DND-41 (cell line): ENCODE data around the gene TRIP4.
"Not testable (repeated sequence)": the region's sequence is repeated elsewhere in the genome, so short reads cannot be mapped to it uniquely, and the experiment has no call there.

ENCODE experiments used
- ATAC-seq: fragments of 200-7000 bp; cut with Tn5 transposase; 3 replicates; pipeline ENCODE4 v1.9.1; 2021; ENCODE audit warnings: low read depth; ENCODE audit not compliant: insufficient read depth
- DNase-seq: peaks from one replicate; pipeline ENCODE4 v3.0.0-alpha.2; 2020
- H2AFZ ChIP-seq: 2 replicates; pipeline ENCODE4 v1.6.0; 2012; ENCODE audit warnings: low read depth, low read length
- H3K27ac ChIP-seq: 2 replicates; pipeline ENCODE4 v1.5.1; 2012; ENCODE audit warnings: low read length, inconsistent platforms
- H3K27me3 ChIP-seq: fragments of 200-600 bp; sonication (generic); 2 replicates; pipeline ENCODE4 v1.6.0; 2012; ENCODE audit warnings: low read length, mild to moderate bottlenecking, inconsistent platforms; ENCODE audit not compliant: insufficient read depth, poor library complexity
- H3K36me3 ChIP-seq: 2 replicates; pipeline ENCODE4 v1.5.1; 2012; ENCODE audit warnings: low read length, inconsistent platforms; ENCODE audit not compliant: insufficient read depth
- H3K4me1 ChIP-seq: 2 replicates; pipeline ENCODE4 v1.5.1; 2012; ENCODE audit warnings: mild to moderate bottlenecking, low read length; ENCODE audit not compliant: insufficient read depth
- H3K4me2 ChIP-seq: 2 replicates; pipeline ENCODE4 v1.6.0; 2012; ENCODE audit warnings: mild to moderate bottlenecking, moderate library complexity, low read length, inconsistent platforms; ENCODE audit not compliant: insufficient read depth
- H3K4me3 ChIP-seq, 2 experiments: fragments of 200-600 bp in 1 of 2; shearing (Covaris generic) in 1 of 2; 2 replicates each; pipeline ENCODE4 v1.5.1; 2012 to 2016; ENCODE audit warnings: inconsistent platforms in 2 of 2, low read length in 2 of 2, mild to moderate bottlenecking in 2 of 2, low read depth in 1 of 2, moderate library complexity in 1 of 2
- H3K79me2 ChIP-seq: 2 replicates; pipeline ENCODE4 v1.6.0; 2012; ENCODE audit warnings: low read length, inconsistent platforms; ENCODE audit not compliant: insufficient read depth
- H3K9ac ChIP-seq: 2 replicates; pipeline ENCODE4 v1.6.0; 2012; ENCODE audit warnings: low read depth, mild to moderate bottlenecking, inconsistent platforms, low read length, moderate library complexity
- H3K9me3 ChIP-seq: 2 replicates; pipeline ENCODE4 v1.5.1; 2012; ENCODE audit warnings: low read length, moderate library complexity, mild to moderate bottlenecking, inconsistent platforms; ENCODE audit not compliant: insufficient read depth, severe bottlenecking
- H4K20me1 ChIP-seq: 2 replicates; pipeline ENCODE4 v1.6.0; 2012; ENCODE audit warnings: low read length; ENCODE audit not compliant: insufficient read depth
- EZH2 ChIP-seq: IDR thresholded peaks from 3 replicates; pipeline ENCODE4 v1.6.1; 2012; ENCODE audit warnings: borderline replicate concordance, low read depth, mild to moderate bottlenecking, moderate library complexity, low read length, inconsistent platforms; ENCODE audit not compliant: severe bottlenecking
- TF ChIP-seq, protein P1 (sequence below): IDR thresholded peaks from 2 replicates; pipeline ENCODE4 v1.5.1; 2012; ENCODE audit warnings: borderline replicate concordance, low read length, moderate library complexity, mild to moderate bottlenecking; ENCODE audit not compliant: poor library complexity, severe bottlenecking; ENCODE audit errors: extremely low read depth

Gene TRIP4

DNA sequence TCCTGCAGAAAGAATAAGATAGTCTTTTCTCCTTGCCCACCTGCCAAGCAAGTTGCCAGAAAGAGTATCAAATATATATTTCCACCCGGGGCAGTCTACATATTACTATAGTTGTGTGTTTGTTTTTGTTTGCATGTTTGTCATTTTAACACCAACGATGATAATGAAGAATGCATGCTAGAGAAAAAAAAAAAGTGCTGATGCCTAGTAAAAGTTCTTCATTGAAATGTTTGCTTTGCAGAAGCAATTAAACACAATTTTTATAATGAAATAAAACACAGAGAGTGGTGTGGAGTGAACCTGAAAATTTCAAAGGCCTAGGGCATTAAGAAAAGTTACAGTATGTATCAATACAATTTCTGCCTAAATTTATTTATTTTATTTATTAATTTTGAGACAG is 3.9 kb upstream of the TRIP4 start:
- no peak for TF ChIP-seq EZH2
- TF ChIP-seq, protein P1, sequence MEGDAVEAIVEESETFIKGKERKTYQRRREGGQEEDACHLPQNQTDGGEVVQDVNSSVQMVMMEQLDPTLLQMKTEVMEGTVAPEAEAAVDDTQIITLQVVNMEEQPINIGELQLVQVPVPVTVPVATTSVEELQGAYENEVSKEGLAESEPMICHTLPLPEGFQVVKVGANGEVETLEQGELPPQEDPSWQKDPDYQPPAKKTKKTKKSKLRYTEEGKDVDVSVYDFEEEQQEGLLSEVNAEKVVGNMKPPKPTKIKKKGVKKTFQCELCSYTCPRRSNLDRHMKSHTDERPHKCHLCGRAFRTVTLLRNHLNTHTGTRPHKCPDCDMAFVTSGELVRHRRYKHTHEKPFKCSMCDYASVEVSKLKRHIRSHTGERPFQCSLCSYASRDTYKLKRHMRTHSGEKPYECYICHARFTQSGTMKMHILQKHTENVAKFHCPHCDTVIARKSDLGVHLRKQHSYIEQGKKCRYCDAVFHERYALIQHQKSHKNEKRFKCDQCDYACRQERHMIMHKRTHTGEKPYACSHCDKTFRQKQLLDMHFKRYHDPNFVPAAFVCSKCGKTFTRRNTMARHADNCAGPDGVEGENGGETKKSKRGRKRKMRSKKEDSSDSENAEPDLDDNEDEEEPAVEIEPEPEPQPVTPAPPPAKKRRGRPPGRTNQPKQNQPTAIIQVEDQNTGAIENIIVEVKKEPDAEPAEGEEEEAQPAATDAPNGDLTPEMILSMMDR: no peak
- Histone ChIP-seq H3K36me3 (peaks cover 5% of the 10 kb centered on the region), H3K27me3 (no peaks in the 10 kb centered on the region), H3K4me1 (peaks cover 40% of the 10 kb centered on the region), H2AFZ (no peak overlapping the region), H3K4me2 (no peak overlapping the region), H3K9me3 (no peaks in the 10 kb centered on the region), H3K27ac (no peak overlapping the region), H3K9ac (no peak overlapping the region), H3K79me2 (peaks cover 37% of the 10 kb centered on the region), H3K4me3 (no peak overlapping the region), H4K20me1 (peaks cover 9% of the 10 kb centered on the region; the same call in 1 of the 2 replicates)
- DNase-seq (no peak), ATAC-seq (no peak)

DNA sequence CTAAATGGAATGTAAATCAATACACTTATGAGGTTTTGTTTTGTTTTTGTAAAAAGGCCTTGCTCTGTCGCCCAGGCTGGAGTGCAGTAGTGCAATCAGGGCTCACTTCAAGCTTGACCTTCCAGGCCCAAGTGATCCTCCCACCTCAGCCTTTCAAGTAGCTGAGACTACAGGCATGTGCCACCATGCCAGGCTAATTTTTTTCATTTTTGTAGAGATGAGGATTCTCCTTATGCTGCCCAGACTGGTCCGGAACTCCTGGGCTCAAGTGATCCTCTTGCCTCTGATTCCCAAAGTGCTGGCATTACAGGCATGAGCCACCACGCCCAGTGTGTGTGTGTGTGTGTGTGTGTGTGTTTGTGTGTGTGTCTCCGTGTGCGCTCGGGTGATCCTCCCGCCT is 1.3 kb upstream of the TRIP4 start:
- ATAC-seq (no peak), DNase-seq (no peak)
- peaks cover 32% of the 10 kb centered on the region for H3K4me1 ChIP-seq
- no peaks in the 10 kb centered on the region for H3K9me3 ChIP-seq
- H2AFZ ChIP-seq: no peak overlapping the region
- no peaks in the 10 kb centered on the region for H3K27me3 ChIP-seq
- no peak overlapping the region for H3K27ac ChIP-seq
- H3K4me2 ChIP-seq: no peak overlapping the region; the same call in 1 of the 2 replicates
- H3K4me3 ChIP-seq: no peak overlapping the region
- H3K36me3 ChIP-seq: no peaks in the 10 kb centered on the region
- no peaks in the 10 kb centered on the region for H4K20me1 ChIP-seq
- H3K9ac ChIP-seq: no peak overlapping the region
- H3K79me2 ChIP-seq: peaks cover 27% of the 10 kb centered on the region
- no peak for TF ChIP-seq EZH2
- TF ChIP-seq, protein P1: no peak

DNA sequence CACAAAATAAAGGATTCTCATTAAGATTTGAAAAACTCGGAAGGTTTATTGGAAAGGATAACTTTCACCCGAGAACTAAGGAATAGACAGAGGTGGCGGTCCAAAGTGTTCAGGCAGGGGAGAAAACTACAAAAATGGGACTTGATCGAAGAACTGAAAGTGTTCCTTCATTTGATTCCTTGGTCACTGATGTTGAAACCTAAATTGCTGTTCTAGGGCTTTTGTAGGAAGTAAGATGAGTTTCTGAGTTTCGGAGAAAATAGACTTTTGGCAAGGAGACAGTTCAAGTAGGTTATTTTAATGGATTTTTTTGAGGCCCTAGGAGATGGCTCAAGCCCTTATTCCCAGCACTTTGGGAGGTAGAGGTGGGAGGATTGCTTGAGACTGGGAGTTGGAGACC is 1.4 kb downstream of the TRIP4 start:
- H3K9me3 ChIP-seq: no peaks in the 10 kb centered on the region
- no peak overlapping the region for H3K27ac ChIP-seq
- no peaks in the 10 kb centered on the region for H4K20me1 ChIP-seq
- peak overlapping the region in 1 of 2 experiments; percentile 99; a peak in 2 of 4 replicates for H3K4me3 ChIP-seq
- TF ChIP-seq, protein P1: no peak
- no peak for TF ChIP-seq EZH2
- H3K79me2 ChIP-seq: peaks cover 30% of the 10 kb centered on the region
- peak overlapping the region; percentile 73; the same call in 1 of the 2 replicates for H3K9ac ChIP-seq
- ATAC-seq (no peak), DNase-seq (no peak)
- H3K36me3 ChIP-seq: no peaks in the 10 kb centered on the region
- H3K27me3 ChIP-seq: no peaks in the 10 kb centered on the region
- H3K4me2 ChIP-seq: peak overlapping the region; percentile 72
- H3K4me1 ChIP-seq: peaks cover 21% of the 10 kb centered on the region
- no peak overlapping the region for H2AFZ ChIP-seq

DNA sequence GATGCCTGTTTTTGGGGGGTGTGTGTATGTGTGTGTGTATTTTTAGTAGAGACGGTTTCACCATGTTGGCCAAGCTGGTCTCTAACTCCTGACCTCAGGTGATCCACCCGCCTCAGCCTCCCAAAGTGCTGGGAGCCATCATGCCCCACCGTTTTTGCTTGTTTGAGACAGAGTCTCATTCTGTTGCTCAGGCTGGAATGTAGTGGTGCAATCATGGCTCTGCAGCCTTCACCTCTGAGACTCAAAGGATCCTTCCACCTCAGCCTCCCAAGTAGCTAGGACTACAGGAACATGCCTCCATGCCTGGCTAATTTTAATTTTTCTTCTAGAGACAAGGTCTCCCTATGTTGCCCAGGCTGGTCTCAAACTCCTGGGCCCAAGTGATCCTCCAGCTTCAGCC is 4.8 kb downstream of the TRIP4 start:
- not testable (repeated sequence) for H3K4me2 ChIP-seq, ATAC-seq, H3K27ac ChIP-seq, H4K20me1 ChIP-seq, DNase-seq, H3K9me3 ChIP-seq, H3K4me3 ChIP-seq, H3K9ac ChIP-seq, H3K27me3 ChIP-seq, H2AFZ ChIP-seq
- peaks cover 16% of the 10 kb centered on the region for H3K4me1 ChIP-seq
- peaks cover 20% of the 10 kb centered on the region for H3K36me3 ChIP-seq
- H3K79me2 ChIP-seq: peaks cover 30% of the 10 kb centered on the region
